ENCODE results near the gene INTS14. TPM values are rescaled to one million over a fixed set of nuclear protein-coding genes. Genes with fewer than 3 reads are reported as not detected.
"Not testable (repeated sequence)": the region's sequence is repeated elsewhere in the genome, so short reads cannot be mapped to it uniquely, and the experiment has no call there.

The INTS14 gene
- total and polyA plus RNA-seq, 9 donors: 25.5 to 41.7 (median 28.1) TPM

GRCh38 chr15:65558997-65559760, 51.8 kb downstream of the INTS14 start:
- H3K4me1 ChIP-seq (ENCODE audit: insufficient read depth): no peaks in the 10 kb centered on the region
- no peak for DNase-seq
- H3K36me3 ChIP-seq: no peaks in the 10 kb centered on the region
- WGBS, 3 donors: 92 to 96% (median 93%) methylated on average over 6 of the region's 6 CpGs
- intact Hi-C loops (cut with DNase I): no loop called here
- H3K4me3 ChIP-seq: no peak overlapping the region
- H3K9me3 ChIP-seq: no peaks in the 10 kb centered on the region
- no peak overlapping the region for H3K27ac ChIP-seq
- TF ChIP-seq EP300 (IDR thresholded peaks at IDR 0.05) (no peak), CTCF (IDR thresholded peaks at IDR 0.05) (no peak), POLR2A (IDR thresholded peaks at IDR 0.05) (no peak)
- no peaks in the 10 kb centered on the region for H3K27me3 ChIP-seq

GRCh38 chr15:65558336-65558735, 52.6 kb downstream of the INTS14 start:
- peak in 2 of 5 donors; percentile 25 to 31 for DNase-seq
- TF ChIP-seq POLR2A (IDR thresholded peaks at IDR 0.05) (no peak), EP300 (IDR thresholded peaks at IDR 0.05) (no peak), CTCF (IDR thresholded peaks at IDR 0.05) (no peak)
- H3K36me3 ChIP-seq: no peaks in the 10 kb centered on the region
- H3K4me3 ChIP-seq: no peak overlapping the region
- 23 to 42% (median 32%) methylated on average over 5 of the region's 5 CpGs for WGBS, 3 donors
- no peaks in the 10 kb centered on the region for H3K4me1 ChIP-seq (ENCODE audit: insufficient read depth)
- no peak overlapping the region for H3K27ac ChIP-seq
- no peaks in the 10 kb centered on the region for H3K9me3 ChIP-seq
- no peaks in the 10 kb centered on the region for H3K27me3 ChIP-seq
- intact Hi-C loops (cut with DNase I): no loop called here

- no peaks in the 10 kb centered on the region for H3K27me3 ChIP-seq
- no peak overlapping the region for H3K27ac ChIP-seq
- H3K9me3 ChIP-seq: no peaks in the 10 kb centered on the region
- H3K36me3 ChIP-seq: no peaks in the 10 kb centered on the region
- intact Hi-C loops (cut with DNase I): no loop called here
- no peak overlapping the region for H3K4me3 ChIP-seq
- DNase-seq: no peak
- TF ChIP-seq EP300 (IDR thresholded peaks at IDR 0.05) (no peak), POLR2A (IDR thresholded peaks at IDR 0.05) (no peak), CTCF (IDR thresholded peaks at IDR 0.05) (no peak)
- WGBS, 3 donors: 91 to 95% (median 94%) methylated on average over 7 of the region's 7 CpGs
- no peaks in the 10 kb centered on the region for H3K4me1 ChIP-seq (ENCODE audit: insufficient read depth)
Observed at GRCh38 chr15:65556622-65557021, 54.3 kb downstream of the INTS14 start.

GRCh38 chr15:65553691-65554090, 57.2 kb downstream of the INTS14 start:
- WGBS, 3 donors: 98 to 100% (median 99%) methylated on average over 3 of the region's 3 CpGs
- H3K27me3 ChIP-seq: no peaks in the 10 kb centered on the region
- H3K27ac ChIP-seq: no peak overlapping the region
- DNase-seq: no peak
- intact Hi-C loops (cut with DNase I): no loop called here
- H3K9me3 ChIP-seq: no peaks in the 10 kb centered on the region
- H3K4me3 ChIP-seq: no peak overlapping the region
- no peaks in the 10 kb centered on the region for H3K36me3 ChIP-seq
- peaks cover 8% of the 10 kb centered on the region for H3K4me1 ChIP-seq (ENCODE audit: insufficient read depth)
- TF ChIP-seq CTCF (IDR thresholded peaks at IDR 0.05) (no peak), EP300 (IDR thresholded peaks at IDR 0.05) (no peak), POLR2A (IDR thresholded peaks at IDR 0.05) (no peak)

- H3K36me3 ChIP-seq; intact Hi-C loops (cut with DNase I); H3K4me3 ChIP-seq; H3K4me1 ChIP-seq (ENCODE audit: insufficient read depth); H3K27ac ChIP-seq; H3K27me3 ChIP-seq; DNase-seq; H3K9me3 ChIP-seq: not testable (repeated sequence)
- 96 to 98% (median 97%) methylated on average over 4 to 5 of the region's 6 CpGs for WGBS, 3 donors
Observed at GRCh38 chr15:65552851-65553250, 58.1 kb downstream of the INTS14 start.
